ENCODE data around the gene PTPRK.

- TF ChIP-seq CTCF (IDR thresholded peaks at IDR 0.05) (no peak), EZH2 (IDR thresholded peaks at IDR 0.05; ENCODE audit: borderline replicate concordance, insufficient read depth, low read depth, low read length, poor library complexity, severe bottlenecking) (no peak)
Measured at GRCh38 chr6:128204616-128205015, 315.8 kb downstream of the PTPRK start.
